HepG2 (cell line): ENCODE data around the gene UMOD. TPM values are rescaled to one million over a fixed set of nuclear protein-coding genes. Genes with fewer than 3 reads are reported as not detected.

Experiments used
- ARID3A ChIP-seq: IDR thresholded peaks from 2 replicates; pipeline ENCODE4 v1.6.1; 2012; ENCODE audit warnings: low read depth, low read length, improper control_type of control experiment
- HOXA3 ChIP-seq: sonication (generic); formaldehyde crosslinking; IDR thresholded peaks from 2 replicates; pipeline ENCODE4 v1.5.0; 2020; ENCODE audit warnings: missing genetic modification reagents
- MEF2D ChIP-seq: sonication (generic); formaldehyde crosslinking; IDR thresholded peaks from 2 replicates; pipeline ENCODE4 v1.5.1; 2020; ENCODE audit warnings: mild to moderate bottlenecking, missing genetic modification reagents
- PITX1 ChIP-seq: sonication (generic); formaldehyde crosslinking; IDR thresholded peaks from 2 replicates; pipeline ENCODE4 v1.5.1; 2020; ENCODE audit warnings: mild to moderate bottlenecking, missing genetic modification reagents
- TCF12 ChIP-seq, 2 experiments: fragments of 450-650 bp in 1 of 2; sonication (generic) in 1 of 2; formaldehyde crosslinking in 1 of 2; IDR thresholded peaks; 2 replicates each; pipeline versions ENCODE4 v1.6.1 to v1.8.0; 2017 to 2022; ENCODE audit warnings: antibody characterized with exemption in 1 of 2, mild to moderate bottlenecking in 1 of 2, missing genetic modification reagents in 1 of 2, moderate library complexity in 1 of 2
- XBP1 ChIP-seq: sonication (generic); formaldehyde crosslinking; IDR thresholded peaks from 2 replicates; pipeline ENCODE4 v1.5.0; 2020; ENCODE audit warnings: missing genetic modification reagents
- ZBTB10 ChIP-seq: sonication (generic); formaldehyde crosslinking; IDR thresholded peaks from 2 replicates; pipeline ENCODE4 v1.4.0; 2020; ENCODE audit warnings: missing genetic modification reagents, borderline replicate concordance
- ZBTB4 ChIP-seq: sonication (generic); formaldehyde crosslinking; IDR thresholded peaks from 2 replicates; pipeline ENCODE4 v1.4.0; 2020; ENCODE audit warnings: missing genetic modification reagents, mild to moderate bottlenecking, borderline replicate concordance
- ZFP36 ChIP-seq: fragments of 150-350 bp; IDR thresholded peaks from 2 replicates; pipeline ENCODE4 v1.6.1; 2018; ENCODE audit warnings: borderline replicate concordance, low read length, low read depth; ENCODE audit not compliant: partially characterized antibody
- ZNF10 ChIP-seq: sonication (generic); formaldehyde crosslinking; IDR thresholded peaks from 2 replicates; pipeline ENCODE4 v1.4.0; 2020; ENCODE audit warnings: mild to moderate bottlenecking, low read depth, missing genetic modification reagents, borderline replicate concordance
- ZNF737 ChIP-seq: sonication (generic); formaldehyde crosslinking; IDR thresholded peaks from 2 replicates; pipeline ENCODE4 v1.5.0; 2020; ENCODE audit warnings: missing genetic modification reagents, mild to moderate bottlenecking, borderline replicate concordance
- ZSCAN21 ChIP-seq: sonication (generic); formaldehyde crosslinking; IDR thresholded peaks from 2 replicates; pipeline ENCODE4 v1.8.0; 2022; ENCODE audit warnings: mild to moderate bottlenecking, missing genetic modification reagents, moderate library complexity, borderline replicate concordance
- polyA plus RNA-seq, 8 experiments: library from polyadenylated mRNA; depleted of rRNA in 3 of 8; stranded (reverse) in 7 of 8; unstranded in 1 of 8; fragments of >200 nt; fragmentation: Illumina TruSeq in 4 of 8; extraction: Trizol in 4 of 8; gene quantifications; 2 replicates each; pipeline versions ENCODE4 v1.2.1 to v1.2.3, GENCODE V29; 2011 to 2016; ENCODE audit warnings: low read depth in 4 of 8, missing spikeins in 1 of 8, mixed read lengths in 1 of 8; ENCODE audit not compliant: insufficient read depth in 1 of 8
- total RNA-seq, 5 experiments: library from RNA; depleted of rRNA; stranded (reverse); fragments of >200 nt; fragmentation: Illumina TruSeq; extraction: Trizol; gene quantifications; 2 replicates each; pipeline ENCODE4 v1.2.3, GENCODE V29; 2016; ENCODE audit warnings: low read depth in 1 of 5
- TF ChIP-seq, protein P1 (sequence below): sonication (generic); formaldehyde crosslinking; IDR thresholded peaks from 2 replicates; pipeline ENCODE4 v1.4.0; 2020; ENCODE audit warnings: mild to moderate bottlenecking, low read depth, missing genetic modification reagents
- TF ChIP-seq, protein P2 (sequence below): sonication (generic); formaldehyde crosslinking; IDR thresholded peaks from 2 replicates; pipeline ENCODE4 v1.4.0; 2020; ENCODE audit warnings: mild to moderate bottlenecking, missing genetic modification reagents

The UMOD gene
- total and polyA plus RNA-seq, 2 of the 13 experiments (the other 11 are each of a cell fraction or from before 2014, with no cell fraction given) = not detected

DNA sequence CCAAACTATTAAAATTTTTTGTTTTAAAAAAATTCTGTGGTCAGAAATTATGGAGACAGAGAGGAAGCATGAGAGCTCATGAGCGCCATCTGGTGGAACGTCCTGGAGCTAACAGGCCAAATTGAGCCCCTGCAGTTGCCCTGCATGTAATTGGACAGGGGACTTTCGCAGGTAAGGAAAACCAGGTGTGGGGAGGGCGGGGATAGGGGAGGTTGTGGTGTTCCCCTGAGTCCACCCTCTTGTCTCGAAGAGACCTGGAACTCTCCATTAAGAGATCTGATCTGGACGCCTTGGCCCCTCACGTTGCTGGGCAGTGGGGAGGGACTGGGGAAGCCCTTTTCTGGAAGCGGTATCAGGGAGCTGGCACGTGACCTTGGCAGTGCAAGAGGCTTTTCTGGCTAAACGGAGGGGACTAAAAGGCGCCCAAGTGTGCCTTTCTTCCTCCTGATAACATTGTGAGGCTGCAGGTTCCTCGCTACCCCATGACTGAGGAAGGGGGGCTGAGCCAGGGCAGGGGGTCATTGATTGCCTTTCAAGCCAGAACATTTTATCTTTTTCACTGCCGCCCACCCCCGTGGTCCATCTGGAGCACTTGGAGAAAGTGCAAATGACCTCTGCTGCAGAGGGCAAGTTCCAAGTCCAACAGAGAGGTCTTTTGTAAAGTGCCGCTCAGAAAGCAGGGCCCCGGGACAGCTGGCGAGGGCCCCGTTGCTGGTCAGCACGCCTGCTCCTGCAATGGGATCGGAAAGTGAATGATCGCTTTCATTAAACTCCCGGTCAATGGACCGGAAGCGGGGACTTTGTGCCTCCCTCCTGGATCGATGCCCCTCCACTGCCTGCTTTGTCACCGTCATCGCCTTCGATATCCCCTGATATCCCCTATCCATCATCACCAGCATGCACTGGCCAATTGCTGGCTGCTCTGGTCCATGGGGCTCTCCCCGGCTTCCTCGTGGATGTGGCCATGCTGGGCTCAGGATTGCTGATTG is 33.6 kb upstream of the UMOD start (continued):
- 0 out of 2 replicates have a peak, but pooled peaks have one; percentile 48 for TF ChIP-seq ZSCAN21
- TF ChIP-seq, protein P1, sequence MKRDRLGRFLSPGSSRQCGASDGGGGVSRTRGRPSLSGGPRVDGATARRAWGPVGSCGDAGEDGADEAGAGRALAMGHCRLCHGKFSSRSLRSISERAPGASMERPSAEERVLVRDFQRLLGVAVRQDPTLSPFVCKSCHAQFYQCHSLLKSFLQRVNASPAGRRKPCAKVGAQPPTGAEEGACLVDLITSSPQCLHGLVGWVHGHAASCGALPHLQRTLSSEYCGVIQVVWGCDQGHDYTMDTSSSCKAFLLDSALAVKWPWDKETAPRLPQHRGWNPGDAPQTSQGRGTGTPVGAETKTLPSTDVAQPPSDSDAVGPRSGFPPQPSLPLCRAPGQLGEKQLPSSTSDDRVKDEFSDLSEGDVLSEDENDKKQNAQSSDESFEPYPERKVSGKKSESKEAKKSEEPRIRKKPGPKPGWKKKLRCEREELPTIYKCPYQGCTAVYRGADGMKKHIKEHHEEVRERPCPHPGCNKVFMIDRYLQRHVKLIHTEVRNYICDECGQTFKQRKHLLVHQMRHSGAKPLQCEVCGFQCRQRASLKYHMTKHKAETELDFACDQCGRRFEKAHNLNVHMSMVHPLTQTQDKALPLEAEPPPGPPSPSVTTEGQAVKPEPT (CRISPR knock-in tag) = no peak
- TF ChIP-seq, protein P2, sequence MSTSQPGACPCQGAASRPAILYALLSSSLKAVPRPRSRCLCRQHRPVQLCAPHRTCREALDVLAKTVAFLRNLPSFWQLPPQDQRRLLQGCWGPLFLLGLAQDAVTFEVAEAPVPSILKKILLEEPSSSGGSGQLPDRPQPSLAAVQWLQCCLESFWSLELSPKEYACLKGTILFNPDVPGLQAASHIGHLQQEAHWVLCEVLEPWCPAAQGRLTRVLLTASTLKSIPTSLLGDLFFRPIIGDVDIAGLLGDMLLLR (CRISPR knock-in tag) = no peak
- TF ChIP-seq PITX1 (CRISPR knock-in tag) = peak; percentile 86
- peak; percentile 77; the same call in 1 of the 2 replicates for TF ChIP-seq HOXA3 (CRISPR knock-in tag)
- no peak for TF ChIP-seq XBP1 (CRISPR knock-in tag)
- 0 out of 2 replicates have a peak, but pooled peaks have one; percentile 60 for TF ChIP-seq ZNF10 (CRISPR knock-in tag)
- peak; percentile 73; the same call in 1 of the 2 replicates for TF ChIP-seq ARID3A
- TF ChIP-seq ZFP36 = no peak
- TF ChIP-seq ZBTB10 (CRISPR knock-in tag) = peak; percentile 55; the same call in 1 of the 2 replicates
- TF ChIP-seq MEF2D = peak; percentile 93
- TF ChIP-seq TCF12 (IDR thresholded peaks at IDR 0.05) = no peak
- TF ChIP-seq TCF12 (CRISPR knock-in tag; IDR thresholded peaks at IDR 0.05) = peak; percentile 92; the same call in 1 of the 2 replicates
- TF ChIP-seq ZNF737 (CRISPR knock-in tag) = 0 out of 2 replicates have a peak, but pooled peaks have one; percentile 72
- peak; percentile 78; the same call in 1 of the 2 replicates for TF ChIP-seq ZBTB4 (CRISPR knock-in tag)
